PC-9 (cell line): Measurements from ENCODE around the gene TBRG4. TPM values are rescaled to one million over a fixed set of nuclear protein-coding genes. Genes with fewer than 3 reads are reported as not detected.

Source experiments
- BruUV-seq: library from RNA; stranded (reverse); fragments of 400-500 nt; replicated peaks from 2 replicates; lab custom pipeline; 2021; lab: Mats Ljungman, UMichigan
- CTCF ChIA-PET: fragments of 300-600 bp; sonication (Branson Sonifier 250); formaldehyde crosslinking; loops from one replicate; lab custom pipeline; 2022; ENCODE audit warnings: antibody characterized with exemption; lab: Charles Lee
- POLR2A ChIA-PET: fragments of 300-600 bp; sonication (Branson Sonifier 250); formaldehyde crosslinking; loops from one replicate; lab custom pipeline; 2022; ENCODE audit warnings: antibody characterized with exemption; ENCODE audit not compliant: unreplicated experiment; lab: Charles Lee
- DNase-seq, 2 experiments: peaks; one replicate each; pipeline versions ENCODE4 v3.0.0 to v3.0.0-alpha.2; 2015 to 2022; ENCODE audit warnings: mixed read lengths in 1 of 2
- H2AFZ ChIP-seq: fragments of 200-600 bp; sonication (generic); 2 replicates; pipeline ENCODE4 v1.8.1; 2017; ENCODE audit warnings: antibody characterized with exemption
- H3F3A ChIP-seq: fragments of 200-600 bp; sonication (generic); 2 replicates; pipeline ENCODE4 v1.8.1; 2017; ENCODE audit warnings: antibody characterized with exemption, mild to moderate bottlenecking, low read depth; ENCODE audit not compliant: insufficient read depth
- H3K27ac ChIP-seq: fragments of 200-600 bp; sonication (generic); 2 replicates; pipeline ENCODE4 v1.6.1; 2016; ENCODE audit warnings: mixed run types
- H3K27me3 ChIP-seq: fragments of 200-600 bp; sonication (generic); 2 replicates; pipeline ENCODE4 v1.6.1; 2016; ENCODE audit warnings: low read depth, mixed run types; ENCODE audit not compliant: insufficient read depth
- H3K36me3 ChIP-seq: fragments of 200-600 bp; sonication (generic); 2 replicates; pipeline ENCODE4 v1.6.1; 2016; ENCODE audit warnings: low read depth, mixed run types
- H3K4me1 ChIP-seq: fragments of 200-600 bp; sonication (generic); replicated peaks from 2 replicates; pipeline ENCODE4 v1.6.1; 2016; ENCODE audit warnings: mixed run types; ENCODE audit not compliant: insufficient read depth
- H3K4me2 ChIP-seq: fragments of 200-600 bp; sonication (generic); 2 replicates; pipeline ENCODE4 v1.6.1; 2017; ENCODE audit warnings: mixed run types
- H3K4me3 ChIP-seq: fragments of 200-600 bp; sonication (generic); 2 replicates; pipeline ENCODE4 v1.6.1; 2016; ENCODE audit warnings: mixed run types
- H3K79me2 ChIP-seq: fragments of 200-600 bp; sonication (generic); 2 replicates; pipeline ENCODE4 v1.6.1; 2017; ENCODE audit warnings: low read depth, mixed run types
- H3K9me2 ChIP-seq: fragments of 200-600 bp; sonication (generic); 2 replicates; pipeline ENCODE4 v1.8.1; 2017; ENCODE audit warnings: mild to moderate bottlenecking; ENCODE audit not compliant: insufficient read depth
- H3K9me3 ChIP-seq: fragments of 200-600 bp; sonication (generic); 2 replicates; pipeline ENCODE4 v1.8.1; 2016; ENCODE audit warnings: low read depth; ENCODE audit not compliant: insufficient read depth
- H4K20me1 ChIP-seq: fragments of 200-600 bp; sonication (generic); 2 replicates; pipeline ENCODE4 v1.8.1; 2017; ENCODE audit not compliant: insufficient read depth
- EZH2 ChIP-seq: fragments of 200-600 bp; sonication (generic); IDR thresholded peaks from 2 replicates; pipeline ENCODE4 v1.8.0; 2017; ENCODE audit warnings: antibody characterized with exemption, low read depth
- intact Hi-C: fragments of 100-400 bp; cut with micrococcal nuclease; formaldehyde crosslinking; loops from one replicate; pipeline ENCODE4 v1.10.0; 2022; ENCODE audit not compliant: unreplicated experiment
- total RNA-seq: library from RNA; stranded (reverse); gene quantifications from 2 replicates; pipeline ENCODE4 v1.2.3, GENCODE V29; 2021
- TF ChIP-seq, protein P1 (sequence below): fragments of 200-600 bp; sonication (generic); conservative IDR thresholded peaks from 2 replicates; pipeline ENCODE4 v1.6.1; 2017; ENCODE audit warnings: mixed run types, antibody characterized with exemption, mild to moderate bottlenecking, moderate library complexity

Gene TBRG4
- total RNA-seq, 1 experiment from 2014 or later = 120 TPM

GRCh38 chr7:45157286-45157652 lies 45.8 kb upstream of the TBRG4 start:
- no peak for TF ChIP-seq EZH2
- TF ChIP-seq, protein P1, sequence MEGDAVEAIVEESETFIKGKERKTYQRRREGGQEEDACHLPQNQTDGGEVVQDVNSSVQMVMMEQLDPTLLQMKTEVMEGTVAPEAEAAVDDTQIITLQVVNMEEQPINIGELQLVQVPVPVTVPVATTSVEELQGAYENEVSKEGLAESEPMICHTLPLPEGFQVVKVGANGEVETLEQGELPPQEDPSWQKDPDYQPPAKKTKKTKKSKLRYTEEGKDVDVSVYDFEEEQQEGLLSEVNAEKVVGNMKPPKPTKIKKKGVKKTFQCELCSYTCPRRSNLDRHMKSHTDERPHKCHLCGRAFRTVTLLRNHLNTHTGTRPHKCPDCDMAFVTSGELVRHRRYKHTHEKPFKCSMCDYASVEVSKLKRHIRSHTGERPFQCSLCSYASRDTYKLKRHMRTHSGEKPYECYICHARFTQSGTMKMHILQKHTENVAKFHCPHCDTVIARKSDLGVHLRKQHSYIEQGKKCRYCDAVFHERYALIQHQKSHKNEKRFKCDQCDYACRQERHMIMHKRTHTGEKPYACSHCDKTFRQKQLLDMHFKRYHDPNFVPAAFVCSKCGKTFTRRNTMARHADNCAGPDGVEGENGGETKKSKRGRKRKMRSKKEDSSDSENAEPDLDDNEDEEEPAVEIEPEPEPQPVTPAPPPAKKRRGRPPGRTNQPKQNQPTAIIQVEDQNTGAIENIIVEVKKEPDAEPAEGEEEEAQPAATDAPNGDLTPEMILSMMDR = no peak
- Histone ChIP-seq H3K36me3 (no peaks in the 10 kb centered on the region), H4K20me1 (no peaks in the 10 kb centered on the region), H2AFZ (no peak overlapping the region), H3F3A (no peaks in the 10 kb centered on the region), H3K4me2 (no peak overlapping the region), H3K4me1 (no peaks in the 10 kb centered on the region), H3K27me3 (peaks cover 48% of the 10 kb centered on the region), H3K4me3 (no peak overlapping the region), H3K9me2 (no peaks in the 10 kb centered on the region), H3K79me2 (no peaks in the 10 kb centered on the region), H3K9me3 (no peaks in the 10 kb centered on the region), H3K27ac (no peak overlapping the region)
- ChIA-PET POLR2A (no interaction called here), CTCF (no interaction called here)
- intact Hi-C loops = loop anchor here (10.0 kb wide), 1 partner anchor 1198 kb away; no protein-coding TSS in a partner anchor
- DNase-seq = no peak
- no TSS peak for BruUV-seq

DNA sequence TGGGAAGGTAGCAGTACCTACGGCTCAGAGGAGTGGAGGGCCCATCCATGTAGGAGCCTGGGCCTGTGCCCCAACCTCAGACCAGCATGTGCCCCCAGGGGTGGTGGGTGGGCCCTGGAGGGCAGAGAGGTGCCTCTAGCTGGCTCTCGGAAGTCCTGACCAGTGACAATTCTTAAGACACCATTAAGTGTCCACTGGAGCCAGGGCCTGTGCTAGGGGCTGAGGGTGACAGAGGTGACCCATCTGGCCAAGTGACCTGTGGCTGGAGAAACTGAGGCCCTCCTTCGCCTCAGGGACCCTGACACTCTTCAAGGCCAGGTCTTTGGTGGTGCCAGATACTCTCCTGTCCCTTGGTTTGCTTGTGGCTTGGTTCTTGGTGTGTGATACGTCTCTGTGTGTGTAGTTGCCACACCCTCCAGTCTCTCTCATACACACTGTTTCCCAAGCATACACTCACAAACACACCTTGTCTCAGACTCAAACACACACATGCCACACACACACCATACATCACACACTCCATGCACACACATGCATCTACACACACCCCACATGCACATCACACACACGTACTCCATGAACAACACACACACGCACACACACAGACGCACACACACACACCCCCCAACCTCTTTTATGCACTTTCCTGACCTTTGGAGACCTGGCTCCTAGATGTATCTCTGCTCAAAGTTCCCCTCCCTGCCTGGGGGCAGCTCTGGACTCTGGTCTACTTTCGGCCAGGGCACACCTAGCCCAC lies 45.2 kb upstream of the TBRG4 start:
- ChIA-PET CTCF (no interaction called here), POLR2A (no interaction called here)
- DNase-seq = no peak
- no peak for TF ChIP-seq EZH2
- TF ChIP-seq, protein P1 = no peak
- Histone ChIP-seq H3K36me3 (no peaks in the 10 kb centered on the region), H3K79me2 (no peaks in the 10 kb centered on the region), H3K4me1 (no peaks in the 10 kb centered on the region), H3K4me3 (no peak overlapping the region), H3K27ac (no peak overlapping the region), H4K20me1 (no peaks in the 10 kb centered on the region), H3K9me3 (no peaks in the 10 kb centered on the region), H3K4me2 (no peak overlapping the region), H2AFZ (no peak overlapping the region), H3F3A (no peaks in the 10 kb centered on the region), H3K27me3 (peaks cover 46% of the 10 kb centered on the region), H3K9me2 (no peaks in the 10 kb centered on the region)
- BruUV-seq = no TSS peak
- intact Hi-C loops = loop anchor here (10.0 kb wide), 1 partner anchor 1198 kb away; no protein-coding TSS in a partner anchor

DNA sequence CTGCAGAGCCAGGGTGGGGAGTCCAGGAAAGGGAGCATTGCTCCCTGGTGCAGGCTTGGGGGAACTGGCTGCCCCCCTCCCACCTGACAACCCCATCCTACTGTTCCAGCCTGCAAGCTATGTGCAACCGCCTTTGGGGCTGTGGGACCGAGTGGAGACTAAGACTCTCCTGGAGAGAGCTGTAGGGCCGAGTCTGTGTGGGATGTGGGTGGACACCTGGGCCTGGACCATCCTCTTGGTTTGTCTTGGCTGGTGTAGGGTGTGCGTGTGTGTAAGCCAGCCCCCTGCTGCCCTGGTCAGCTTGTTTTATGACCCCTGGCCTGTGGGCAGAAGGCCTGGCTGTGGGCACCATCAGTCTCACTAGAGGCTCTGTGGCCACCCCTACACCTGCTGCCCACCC lies 44.4 kb upstream of the TBRG4 start:
- Histone ChIP-seq H4K20me1 (no peaks in the 10 kb centered on the region), H3F3A (no peaks in the 10 kb centered on the region), H3K4me1 (no peaks in the 10 kb centered on the region), H3K4me2 (no peak overlapping the region), H3K79me2 (no peaks in the 10 kb centered on the region), H3K9me2 (no peaks in the 10 kb centered on the region), H3K36me3 (no peaks in the 10 kb centered on the region), H2AFZ (no peak overlapping the region), H3K9me3 (no peaks in the 10 kb centered on the region), H3K27me3 (peaks cover 46% of the 10 kb centered on the region), H3K4me3 (no peak overlapping the region), H3K27ac (no peak overlapping the region)
- BruUV-seq = no TSS peak
- CTCF ChIA-PET = no interaction called here
- POLR2A ChIA-PET = no interaction called here
- TF ChIP-seq EZH2 = no peak
- no peak for DNase-seq
- intact Hi-C loops = loop anchor here (10.0 kb wide), 1 partner anchor 1199 kb away; no protein-coding TSS in a partner anchor
